Esophagus squamous epithelium (tissue), 5 donors: ENCODE measurements around the gene DGKD. TPM values are rescaled to one million over a fixed set of nuclear protein-coding genes. Genes with fewer than 3 reads are reported as not detected.

Source experiments
- DNase-seq: peaks from one replicate; lab custom pipeline; 2025; lab: John Stamatoyannopoulos, UW
- H3K27ac ChIP-seq, 4 donors: fragments of 200-600 bp; sonication (generic); one replicate each; pipeline ENCODE4 v1.5.1; 2016 to 2019; ENCODE audit warnings: mild to moderate bottlenecking in 1 of 4
- H3K27me3 ChIP-seq, 4 donors: fragments of 200-600 bp; sonication (generic); 1 replicate in 3 of 4; 2 replicates in 1 of 4; pipeline versions ENCODE4 v1.5.1 to v1.6.0; 2017 to 2021; ENCODE audit warnings: antibody characterized with exemption in 1 of 4
- H3K36me3 ChIP-seq, 3 donors: fragments of 200-600 bp; sonication (generic); one replicate each; pipeline ENCODE4 v1.5.1; 2016 to 2019
- H3K4me1 ChIP-seq, 3 donors: fragments of 200-600 bp; sonication (generic); one replicate each; pipeline ENCODE4 v1.5.1; 2017 to 2019
- H3K4me3 ChIP-seq, 4 donors: fragments of 200-600 bp; sonication (generic); 1 replicate in 3 of 4; 2 replicates in 1 of 4; pipeline ENCODE4 v1.5.1; 2016 to 2019; ENCODE audit warnings: mild to moderate bottlenecking in 2 of 4, moderate library complexity in 1 of 4
- H3K9me3 ChIP-seq, 3 donors: fragments of 200-600 bp; sonication (generic); one replicate each; pipeline ENCODE4 v1.5.1; 2016 to 2019
- CTCF ChIP-seq, 6 experiments: fragments of 450-650 bp in 4 of 6; fragments of 200-600 bp in 2 of 6; sonication (generic) in 2 of 6; IDR thresholded peaks; one replicate each; pipeline ENCODE4 v1.5.1; 2016 to 2019; ENCODE audit warnings: antibody characterized with exemption in 6 of 6, mild to moderate bottlenecking in 4 of 6, moderate library complexity in 4 of 6
- POLR2A ChIP-seq, 4 donors: fragments of 450-650 bp; IDR thresholded peaks; one replicate each; pipeline ENCODE4 v1.6.1; 2017; ENCODE audit warnings: antibody characterized with exemption in 4 of 4, mild to moderate bottlenecking in 4 of 4, moderate library complexity in 3 of 4
- WGBS, 2 donors: methylation state at CpG; one replicate each; pipeline ENCODE4 v1.1.5; 2018; 5-methylcytosine and 5-hydroxymethylcytosine counted together
- intact Hi-C: fragments of 100-400 bp; cut with DNase I; formaldehyde crosslinking; loops from one replicate; pipeline ENCODE4 v1.15.0; 2022
- total RNA-seq, 4 donors: library from RNA; depleted of rRNA; stranded (reverse); fragments of >200 nt; gene quantifications; one replicate each; pipeline ENCODE4 v1.1.0, GENCODE V29; 2016
- donor health status: DM: yes; HTN: yes; CAD: no.

Gene DGKD
- total RNA-seq, 4 donors from 2014 or later: 2.3 to 10.9 (median 4.2) TPM

GRCh38 chr2:233433029-233433428 is 78.7 kb downstream of the DGKD start:
- TF ChIP-seq POLR2A (IDR thresholded peaks at IDR 0.05) (no peak), CTCF (IDR thresholded peaks at IDR 0.05) (no peak)
- no peak overlapping the region for H3K4me3 ChIP-seq
- DNase-seq: no peak
- WGBS, 2 donors: 96 to 97% methylated on average over 2 of the region's 2 CpGs
- H3K36me3 ChIP-seq: peaks cover 0 to 36% (median 0%) of the 10 kb centered on the region in 3 donors
- no peaks in the 10 kb centered on the region for H3K9me3 ChIP-seq
- no peak overlapping the region for H3K27ac ChIP-seq
- intact Hi-C loops: no loop called here
- H3K27me3 ChIP-seq: no peaks in the 10 kb centered on the region
- H3K4me1 ChIP-seq: no peaks in the 10 kb centered on the region

GRCh38 chr2:233433794-233434193 is 79.5 kb downstream of the DGKD start:
- Histone ChIP-seq H3K4me3 (no peak overlapping the region), H3K27me3 (no peaks in the 10 kb centered on the region), H3K9me3 (no peaks in the 10 kb centered on the region), H3K4me1 (no peaks in the 10 kb centered on the region), H3K27ac (no peak overlapping the region), H3K36me3 (peaks cover 0 to 44% (median 0%) of the 10 kb centered on the region in 3 donors)
- 70 to 85% methylated on average over 1 of the region's 1 CpG for WGBS, 2 donors
- no peak for DNase-seq
- intact Hi-C loops: no loop called here
- TF ChIP-seq CTCF (IDR thresholded peaks at IDR 0.05): no peak
- no peak for TF ChIP-seq POLR2A (IDR thresholded peaks at IDR 0.05)

- Histone ChIP-seq H3K4me1 (no peaks in the 10 kb centered on the region), H3K27me3 (no peaks in the 10 kb centered on the region), H3K4me3 (no peak overlapping the region), H3K9me3 (no peaks in the 10 kb centered on the region), H3K36me3 (peaks cover 0 to 51% (median 0%) of the 10 kb centered on the region in 3 donors), H3K27ac (no peak overlapping the region)
- 85 to 91% methylated on average over 18 of the region's 18 CpGs for WGBS, 2 donors
- no peak for DNase-seq
- no peak for TF ChIP-seq CTCF (IDR thresholded peaks at IDR 0.05)
- intact Hi-C loops: no loop called here
Measured at GRCh38 chr2:233434666-233435330, 80.5 kb downstream of the DGKD start.

GRCh38 chr2:233435436-233436190 is 81.3 kb downstream of the DGKD start:
- WGBS, 2 donors: 90 to 92% methylated on average over 15 of the region's 18 CpGs
- no peak overlapping the region for H3K4me3 ChIP-seq
- no peaks in the 10 kb centered on the region for H3K4me1 ChIP-seq
- TF ChIP-seq CTCF (IDR thresholded peaks at IDR 0.05) (no peak), POLR2A (IDR thresholded peaks at IDR 0.05) (no peak)
- no peaks in the 10 kb centered on the region for H3K27me3 ChIP-seq
- DNase-seq: no peak
- H3K27ac ChIP-seq: no peak overlapping the region
- intact Hi-C loops: no loop called here
- peaks cover 0 to 57% (median 0%) of the 10 kb centered on the region in 3 donors for H3K36me3 ChIP-seq
- H3K9me3 ChIP-seq: no peaks in the 10 kb centered on the region

GRCh38 chr2:233436191-233436581 is 81.9 kb downstream of the DGKD start:
- peaks cover 0 to 60% (median 0%) of the 10 kb centered on the region in 3 donors for H3K36me3 ChIP-seq
- no peak for TF ChIP-seq CTCF (IDR thresholded peaks at IDR 0.05)
- TF ChIP-seq POLR2A (IDR thresholded peaks at IDR 0.05): no peak
- H3K4me1 ChIP-seq: no peaks in the 10 kb centered on the region
- intact Hi-C loops: no loop called here
- no peak overlapping the region for H3K4me3 ChIP-seq
- WGBS, 2 donors: 91 to 95% methylated on average over 6 to 7 of the region's 15 CpGs
- no peak overlapping the region for H3K27ac ChIP-seq
- no peak for DNase-seq
- H3K9me3 ChIP-seq: no peaks in the 10 kb centered on the region
- H3K27me3 ChIP-seq: no peaks in the 10 kb centered on the region
